ENCODE results near the gene C4BPA. TPM values are rescaled to one million over a fixed set of nuclear protein-coding genes. Genes with fewer than 3 reads are reported as not detected.

C4BPA gene
- total RNA-seq, 1 donor from 2014 or later, result not detected

DNA sequence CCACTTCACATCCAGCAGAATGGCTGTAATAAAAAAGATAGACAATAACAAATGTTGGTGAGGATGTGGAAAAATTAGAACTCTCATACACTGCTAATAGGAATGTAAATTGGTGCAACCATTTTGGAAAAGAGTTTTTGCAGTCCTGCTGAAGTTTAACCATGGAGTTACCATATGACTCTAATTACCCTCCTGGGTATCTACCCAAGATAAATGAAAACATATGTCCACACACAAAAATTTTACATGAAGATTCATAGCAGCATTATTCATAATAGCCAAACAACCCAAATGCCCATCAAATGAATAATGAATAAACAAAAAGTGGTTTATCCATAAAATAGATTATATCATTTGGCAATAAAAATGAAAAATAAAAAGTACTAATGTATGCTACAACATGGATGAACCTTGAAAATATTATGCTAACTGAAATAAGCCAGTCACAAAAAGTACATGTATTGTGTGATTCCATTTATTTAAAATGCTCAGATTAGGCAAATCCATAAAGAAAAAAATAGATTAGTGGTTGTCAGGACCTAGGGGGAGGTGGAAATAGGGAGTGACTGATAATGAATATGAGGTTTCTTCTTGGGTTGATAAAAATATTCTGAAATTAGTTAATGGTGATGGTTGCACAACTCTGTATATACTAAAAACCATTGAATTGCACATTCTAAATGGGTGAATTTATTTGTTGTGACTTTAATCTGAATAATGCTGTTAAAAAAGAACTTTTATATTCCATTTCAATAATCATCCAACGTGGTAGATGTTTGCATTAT is 26.4 kb downstream of the C4BPA start:
- TF ChIP-seq, protein P1, sequence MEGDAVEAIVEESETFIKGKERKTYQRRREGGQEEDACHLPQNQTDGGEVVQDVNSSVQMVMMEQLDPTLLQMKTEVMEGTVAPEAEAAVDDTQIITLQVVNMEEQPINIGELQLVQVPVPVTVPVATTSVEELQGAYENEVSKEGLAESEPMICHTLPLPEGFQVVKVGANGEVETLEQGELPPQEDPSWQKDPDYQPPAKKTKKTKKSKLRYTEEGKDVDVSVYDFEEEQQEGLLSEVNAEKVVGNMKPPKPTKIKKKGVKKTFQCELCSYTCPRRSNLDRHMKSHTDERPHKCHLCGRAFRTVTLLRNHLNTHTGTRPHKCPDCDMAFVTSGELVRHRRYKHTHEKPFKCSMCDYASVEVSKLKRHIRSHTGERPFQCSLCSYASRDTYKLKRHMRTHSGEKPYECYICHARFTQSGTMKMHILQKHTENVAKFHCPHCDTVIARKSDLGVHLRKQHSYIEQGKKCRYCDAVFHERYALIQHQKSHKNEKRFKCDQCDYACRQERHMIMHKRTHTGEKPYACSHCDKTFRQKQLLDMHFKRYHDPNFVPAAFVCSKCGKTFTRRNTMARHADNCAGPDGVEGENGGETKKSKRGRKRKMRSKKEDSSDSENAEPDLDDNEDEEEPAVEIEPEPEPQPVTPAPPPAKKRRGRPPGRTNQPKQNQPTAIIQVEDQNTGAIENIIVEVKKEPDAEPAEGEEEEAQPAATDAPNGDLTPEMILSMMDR (conservative IDR thresholded peaks at IDR 0.05; ENCODE audit: low read depth, low read length), result no peak
- no peak for DNase-seq (ENCODE audit: low read depth)
- no peak overlapping the region for H3K4me3 ChIP-seq (ENCODE audit: low read depth, low read length)

DNA sequence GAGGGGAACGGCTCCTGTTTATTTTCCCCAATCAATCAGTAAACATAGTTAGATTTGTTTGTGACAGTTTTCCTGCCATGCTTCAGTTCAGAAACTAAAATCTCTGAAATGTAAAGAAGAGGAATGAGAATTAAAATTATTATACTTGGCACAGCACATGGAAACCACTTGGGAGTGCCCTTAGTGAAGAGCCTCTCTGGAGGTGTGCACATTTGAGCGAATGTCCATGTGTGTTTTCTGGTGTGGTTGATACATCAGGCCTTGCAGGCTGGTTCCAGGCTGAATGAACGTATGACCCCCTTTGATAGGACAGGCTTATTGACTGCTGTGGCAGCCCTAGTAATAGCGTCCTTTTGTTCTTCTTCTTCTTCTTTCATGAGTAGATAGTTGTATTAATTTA is 27.1 kb downstream of the C4BPA start:
- no peak overlapping the region for H3K4me3 ChIP-seq (ENCODE audit: low read depth, low read length)
- TF ChIP-seq, protein P1 (conservative IDR thresholded peaks at IDR 0.05; ENCODE audit: low read depth, low read length), result no peak
- no peak for DNase-seq (ENCODE audit: low read depth)

DNA sequence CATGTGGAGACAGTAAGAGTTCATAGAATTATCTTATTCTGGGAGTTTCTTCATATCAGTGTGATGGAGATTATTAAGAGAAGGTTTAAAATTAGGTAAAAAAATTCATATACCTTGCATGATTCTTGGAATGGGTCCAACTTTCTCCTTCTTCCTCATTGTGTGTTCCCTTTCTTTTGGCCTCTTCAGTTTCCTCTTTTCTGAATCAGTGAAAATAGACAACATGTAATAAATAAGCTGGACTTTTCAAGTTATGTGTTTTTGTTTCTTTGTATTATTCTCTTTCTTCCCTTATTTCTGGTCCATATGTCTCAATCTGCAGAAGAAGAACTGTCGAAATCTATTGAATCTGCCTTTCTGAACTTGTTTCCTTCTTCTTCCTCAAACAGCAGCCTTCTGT is 30.5 kb downstream of the C4BPA start:
- no peak overlapping the region for H3K4me3 ChIP-seq (ENCODE audit: low read depth, low read length)
- TF ChIP-seq, protein P1 (conservative IDR thresholded peaks at IDR 0.05; ENCODE audit: low read depth, low read length), result no peak
- DNase-seq (ENCODE audit: low read depth), result no peak

DNA sequence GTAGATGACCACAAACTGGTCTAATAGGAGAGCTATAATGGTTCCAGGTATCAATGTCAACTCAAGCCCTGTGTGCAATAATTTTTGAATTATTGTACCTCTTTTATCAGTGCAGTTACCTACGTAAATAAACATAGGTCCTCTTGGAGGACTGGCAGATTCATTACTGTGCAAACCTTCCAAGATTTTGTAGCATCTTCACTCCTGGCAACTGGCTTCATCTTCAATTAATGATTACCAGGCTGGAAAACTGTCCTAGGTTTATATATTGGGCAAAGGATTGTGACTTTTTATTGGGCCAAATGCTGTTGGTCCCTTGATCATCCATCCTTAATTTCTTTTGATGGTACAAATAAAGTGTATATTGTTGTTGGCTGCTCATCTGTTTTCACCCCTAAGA is 35.6 kb downstream of the C4BPA start:
- H3K4me3 ChIP-seq (ENCODE audit: low read depth, low read length), result no peak overlapping the region
- no peak for DNase-seq (ENCODE audit: low read depth)
- TF ChIP-seq, protein P1 (conservative IDR thresholded peaks at IDR 0.05; ENCODE audit: low read depth, low read length), result no peak

DNA sequence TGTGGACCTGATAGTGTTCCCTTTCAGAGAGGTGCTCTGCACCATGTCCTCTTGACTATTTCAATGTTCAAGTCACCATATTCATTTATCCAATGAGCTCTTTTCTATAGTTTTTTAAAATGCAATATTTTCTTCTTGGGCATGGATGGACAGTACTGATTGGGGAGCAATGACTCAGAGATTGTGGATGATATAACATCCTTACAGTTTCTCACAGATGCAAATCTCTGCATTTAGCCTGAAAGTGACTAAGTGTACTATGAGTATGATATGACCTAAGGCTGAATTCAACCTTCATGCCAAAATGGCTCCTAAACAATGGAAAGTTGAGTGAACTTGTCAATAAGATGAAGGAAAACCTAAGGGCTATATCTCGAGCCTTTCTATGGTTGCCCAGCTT is 36.5 kb downstream of the C4BPA start:
- TF ChIP-seq, protein P1 (conservative IDR thresholded peaks at IDR 0.05; ENCODE audit: low read depth, low read length), result no peak
- no peak for DNase-seq (ENCODE audit: low read depth)
- H3K4me3 ChIP-seq (ENCODE audit: low read depth, low read length), result no peak overlapping the region

DNA sequence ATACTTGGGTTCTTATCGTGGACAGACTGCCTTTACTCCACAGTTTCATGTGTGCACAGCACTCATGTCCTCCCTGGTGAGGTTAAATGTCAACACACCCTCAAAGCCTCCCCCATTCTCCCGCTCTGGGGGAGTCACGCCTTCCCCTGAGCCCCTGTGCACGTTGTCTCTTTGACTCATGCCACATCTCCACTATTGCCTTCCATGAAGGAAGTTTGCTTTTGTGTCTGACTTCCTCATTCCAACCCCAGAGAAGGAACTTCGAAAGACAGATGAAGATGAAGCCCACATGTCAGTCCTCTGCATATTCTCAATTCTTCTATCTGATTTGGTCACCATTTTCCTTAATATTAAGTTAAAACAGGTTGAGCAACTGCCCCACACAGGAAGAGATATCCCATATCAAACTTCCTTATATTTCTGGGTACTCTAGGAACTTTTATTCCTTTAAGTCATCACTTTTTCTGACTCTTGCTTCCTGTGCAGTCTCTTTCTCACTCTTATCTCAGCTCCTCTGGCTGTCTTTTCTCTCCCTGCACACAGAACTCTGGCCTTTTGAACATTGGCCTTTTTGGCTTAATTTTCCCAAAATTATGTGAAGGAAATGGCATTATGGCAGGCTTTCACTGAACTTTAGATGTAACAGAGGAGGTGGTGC is 41.5 kb downstream of the C4BPA start:
- TF ChIP-seq, protein P1 (conservative IDR thresholded peaks at IDR 0.05; ENCODE audit: low read depth, low read length), result no peak
- DNase-seq (ENCODE audit: low read depth), result no peak
- no peak overlapping the region for H3K4me3 ChIP-seq (ENCODE audit: low read depth, low read length)
